Cerebellar nuclear complex (tissue), 1 donor: ENCODE results near the gene GON7.

Experiments
- DNase-seq, 2 experiments: peaks; one replicate each; lab custom pipeline; 2025; lab: John Stamatoyannopoulos, UW

The GON7 gene

GRCh38 chr14:93156693-93157369, 50.0 kb downstream of the GON7 start:
- no peak for DNase-seq

- no peak for DNase-seq
Measured at GRCh38 chr14:93155667-93156066, 51.2 kb downstream of the GON7 start.

GRCh38 chr14:93153121-93153520, 53.7 kb downstream of the GON7 start:
- DNase-seq: no peak
